GM12878 (cell line): ENCODE measurements around the gene TAS2R46. TPM values are rescaled to one million over a fixed set of nuclear protein-coding genes. Genes with fewer than 3 reads are reported as not detected.

ENCODE experiments used
- ATAC-seq: fragments of 200-7000 bp; cut with Tn5 transposase; 3 replicates; pipeline ENCODE4 v1.9.1; 2020; ENCODE audit warnings: mild to moderate bottlenecking, moderate library complexity
- BruUV-seq: library from RNA; stranded (reverse); fragments of 400-500 nt; replicated peaks from 2 replicates; lab custom pipeline; 2021; lab: Mats Ljungman, UMichigan
- CTCF ChIA-PET: fragments of 300-600 bp; sonication (Branson Sonifier 250); formaldehyde crosslinking; extraction: SDS; loops from one replicate; lab custom pipeline; 2021; ENCODE audit warnings: inconsistent platforms; lab: Yijun Ruan, JAX
- POLR2A ChIA-PET: fragments of 350-600 bp; formaldehyde crosslinking; extraction: SDS; loops from one replicate; lab custom pipeline; 2021; ENCODE audit warnings: inconsistent platforms; lab: Charles Lee
- RAD21 ChIA-PET: fragments of 300-600 bp; sonication (Branson Sonifier 250); formaldehyde crosslinking; loops from one replicate; lab custom pipeline; 2023; ENCODE audit warnings: antibody characterized with exemption; ENCODE audit not compliant: unreplicated experiment; lab: Charles Lee
- SMC1A ChIA-PET: fragments of 300-600 bp; sonication (Branson Sonifier 250); formaldehyde crosslinking; loops from one replicate; lab custom pipeline; 2023; ENCODE audit not compliant: unreplicated experiment, uncharacterized antibody; lab: Charles Lee
- DNase-seq: peaks from one replicate; pipeline ENCODE4 v3.0.0-alpha.2; 2011; ENCODE audit warnings: low read depth, low spot score
- FAIRE-seq: peaks from 3 replicates; lab custom pipeline; 2011; peaks lifted over from hg19 to GRCh38; lab: Jason Lieb, UNC
- H2AFZ ChIP-seq: 2 replicates; pipeline ENCODE4 v1.6.0; 2011; ENCODE audit warnings: low read depth, low read length, control low read depth; ENCODE audit not compliant: control insufficient read depth
- H3K27ac ChIP-seq: 2 replicates; pipeline ENCODE4 v1.5.1; 2011; ENCODE audit warnings: control low read depth; ENCODE audit not compliant: control insufficient read depth, insufficient read depth
- H3K27me3 ChIP-seq, 2 experiments: replicated peaks in 1 of 2; 2 replicates each; pipeline versions ENCODE4 v1.6.0 to v1.6.1; 2011; ENCODE audit warnings: low read length in 1 of 2; ENCODE audit not compliant: control insufficient read depth in 2 of 2, insufficient read depth in 2 of 2
- H3K36me3 ChIP-seq, 2 experiments: 2 replicates each; pipeline ENCODE4 v1.5.1; 2011; ENCODE audit warnings: low read length in 1 of 2; ENCODE audit not compliant: control insufficient read depth in 2 of 2, insufficient read depth in 2 of 2
- H3K4me1 ChIP-seq: 2 replicates; pipeline ENCODE4 v1.6.1; 2011; ENCODE audit warnings: mild to moderate bottlenecking, low read length, moderate library complexity, mixed read lengths; ENCODE audit not compliant: control insufficient read depth, insufficient read depth
- H3K4me2 ChIP-seq: 2 replicates; pipeline ENCODE4 v1.6.0; 2011; ENCODE audit warnings: control low read depth; ENCODE audit not compliant: control insufficient read depth, insufficient read depth
- H3K4me3 ChIP-seq: fragments of 200-600 bp; sonication (generic); 2 replicates; pipeline ENCODE4 v1.5.1; 2016
- H3K79me2 ChIP-seq: 2 replicates; pipeline ENCODE4 v1.6.0; 2011; ENCODE audit warnings: low read length; ENCODE audit not compliant: control insufficient read depth, insufficient read depth
- H3K9ac ChIP-seq: 2 replicates; pipeline ENCODE4 v1.8.0; 2011; ENCODE audit warnings: low read length, control low read depth, mixed read lengths; ENCODE audit not compliant: control insufficient read depth, insufficient read depth
- H3K9me3 ChIP-seq: replicated peaks from 3 replicates; pipeline ENCODE4 v1.5.1; 2011; ENCODE audit warnings: mild to moderate bottlenecking, low read length; ENCODE audit not compliant: control insufficient read depth, insufficient read depth
- H4K20me1 ChIP-seq: 2 replicates; pipeline ENCODE4 v1.6.0; 2011; ENCODE audit not compliant: control insufficient read depth, insufficient read depth
- ATF7 ChIP-seq: fragments of 450-650 bp; IDR thresholded peaks from 2 replicates; pipeline ENCODE4 v1.6.1; 2016; ENCODE audit warnings: low read depth, mild to moderate bottlenecking
- BRCA1 ChIP-seq: IDR thresholded peaks from 2 replicates; pipeline ENCODE4 v1.6.1; 2011; ENCODE audit warnings: low read depth, low read length, improper control_type of control experiment
- CREM ChIP-seq: IDR thresholded peaks from 2 replicates; pipeline ENCODE4 v1.6.1; 2014; ENCODE audit warnings: antibody characterized with exemption, low read depth
- CUX1 ChIP-seq: IDR thresholded peaks from 2 replicates; pipeline ENCODE4 v1.6.1; 2012; ENCODE audit warnings: improper control_type of control experiment, low read depth, low read length; ENCODE audit not compliant: insufficient replicate concordance
- FOXM1 ChIP-seq: IDR thresholded peaks from 2 replicates; pipeline ENCODE4 v1.6.1; 2012; ENCODE audit warnings: low read depth, mild to moderate bottlenecking, inconsistent platforms, low read length, moderate library complexity
- HCFC1 ChIP-seq: fragments of 150-350 bp; IDR thresholded peaks from 2 replicates; pipeline ENCODE4 v1.6.1; 2014; ENCODE audit warnings: low read length
- HDAC6 ChIP-seq: fragments of 200-600 bp; sonication (generic); IDR thresholded peaks from one replicate; pipeline ENCODE4 v1.8.0; 2017; ENCODE audit warnings: antibody characterized with exemption; ENCODE audit not compliant: unreplicated experiment
- JUND ChIP-seq: IDR thresholded peaks from 2 replicates; pipeline ENCODE4 v1.6.1; 2012; ENCODE audit warnings: low read depth, mild to moderate bottlenecking, low read length, improper control_type of control experiment, moderate library complexity
- LARP7 ChIP-seq: fragments of 450-650 bp; IDR thresholded peaks from 2 replicates; pipeline ENCODE4 v1.6.1; 2017; ENCODE audit warnings: mild to moderate bottlenecking
- MAX ChIP-seq: IDR thresholded peaks from 2 replicates; pipeline ENCODE4 v1.6.1; 2012; ENCODE audit warnings: low read depth, low read length, improper control_type of control experiment
- MEF2B ChIP-seq: fragments of 450-650 bp; IDR thresholded peaks from 2 replicates; pipeline ENCODE4 v1.6.1; 2018; ENCODE audit warnings: mild to moderate bottlenecking, moderate library complexity; ENCODE audit not compliant: partially characterized antibody, poor library complexity, severe bottlenecking
- NFXL1 ChIP-seq: fragments of 450-650 bp; IDR thresholded peaks from 2 replicates; pipeline ENCODE4 v1.6.1; 2017; ENCODE audit warnings: antibody characterized with exemption, mild to moderate bottlenecking, borderline replicate concordance
- NFYB ChIP-seq: IDR thresholded peaks from 2 replicates; pipeline ENCODE4 v1.6.1; 2011; ENCODE audit warnings: low read depth, mild to moderate bottlenecking, low read length, improper control_type of control experiment, moderate library complexity; ENCODE audit not compliant: insufficient read depth
- PAX8 ChIP-seq: fragments of 450-650 bp; IDR thresholded peaks from 2 replicates; pipeline ENCODE4 v1.6.1; 2017; ENCODE audit warnings: mild to moderate bottlenecking, moderate library complexity
- RB1 ChIP-seq: fragments of 450-650 bp; formaldehyde crosslinking; IDR thresholded peaks from 2 replicates; pipeline ENCODE4 v1.6.1; 2017; ENCODE audit warnings: mild to moderate bottlenecking, borderline replicate concordance
- SUPT20H ChIP-seq: IDR thresholded peaks from 2 replicates; pipeline ENCODE4 v1.6.1; 2011; ENCODE audit warnings: low read depth, mild to moderate bottlenecking, low read length, moderate library complexity, borderline replicate concordance; ENCODE audit not compliant: control insufficient read depth
- ZBTB33 ChIP-seq: fragments of 450-650 bp; IDR thresholded peaks from 2 replicates; pipeline ENCODE4 v1.6.1; 2017; ENCODE audit warnings: mild to moderate bottlenecking
- WGBS: methylation state at CpG from one replicate; pipeline ENCODE4 v1.1.6; 2016; ENCODE audit warnings: low lambda C conversion rate; ENCODE audit not compliant: insufficient replicate concordance, insufficient coverage; ENCODE audit errors: missing lambda C conversion rate; 5-methylcytosine and 5-hydroxymethylcytosine counted together
- in situ Hi-C: fragments of 300-500 bp; cut with MboI; formaldehyde crosslinking; loops from 9 replicates; pipeline ENCODE4 v1.14.3; 2018; ENCODE audit warnings: mixed read lengths
- intact Hi-C: fragments of 100-400 bp; cut with micrococcal nuclease; formaldehyde crosslinking; loops from one replicate; pipeline ENCODE4 v1.14.2; 2022; ENCODE audit not compliant: unreplicated experiment
- polyA plus RNA-seq, 11 experiments: library from polyadenylated mRNA; depleted of rRNA in 4 of 11; unstranded in 6 of 11; stranded (reverse) in 5 of 11; fragments of >200 nt; fragmentation: Nextera tagmentation in 4 of 11; fragmentation: Illumina TruSeq in 1 of 11; extraction: Ambion mirVana in 4 of 11; extraction: Trizol in 1 of 11; gene quantifications; 1 replicate in 1 of 11; 2 replicates in 10 of 11; pipeline versions ENCODE4 v1.2.1 to v1.2.3, GENCODE V29; 2011 to 2016; ENCODE audit warnings: inconsistent platforms in 2 of 11, missing spikeins in 2 of 11, low read depth in 1 of 11
- total RNA-seq, 4 experiments: library from RNA; depleted of rRNA in 3 of 4; stranded (reverse); fragments of >200 nt in 3 of 4; fragmentation: Illumina TruSeq in 1 of 4; extraction: Trizol in 1 of 4; gene quantifications; 2 replicates each; pipeline versions ENCODE4 v1.2.1 to v1.2.3, GENCODE V29; 2013 to 2021

Gene TAS2R46
- total and polyA plus RNA-seq, 10 of the 15 experiments (the other 5 are each of a cell fraction or from before 2014, with no cell fraction given) = 0.07 to 3.8 (median 0.55) TPM; not detected in 2

- DNase-seq (no peak), ATAC-seq (no peak), FAIRE-seq (no peak)
- intact Hi-C loops (loop anchor here (1.0 kb wide), 1 partner anchor 54 kb away; no protein-coding TSS in a partner anchor), in situ Hi-C loops (loop anchor here (5.0 kb wide), 1 partner anchor 56 kb away; no protein-coding TSS in a partner anchor)
- Histone ChIP-seq H3K79me2 (no peaks in the 10 kb centered on the region), H3K27ac (no peak overlapping the region), H2AFZ (no peak overlapping the region), H3K27me3 (no peaks in the 10 kb centered on the region), H3K9ac (no peak overlapping the region), H3K4me1 (no peaks in the 10 kb centered on the region), H3K4me3 (no peak overlapping the region), H3K4me2 (no peak overlapping the region), H3K36me3 (no peaks in the 10 kb centered on the region), H3K9me3 (no peaks in the 10 kb centered on the region), H4K20me1 (no peaks in the 10 kb centered on the region)
- SMC1A ChIA-PET = no interaction called here
- RAD21 ChIA-PET = no interaction called here
- POLR2A ChIA-PET = no interaction called here
- 98% methylated on average over 4 of the region's 4 CpGs for WGBS
- no TSS peak for BruUV-seq
- CTCF ChIA-PET = no interaction called here
- no peak for TF ChIP-seq LARP7
- no peak for TF ChIP-seq SUPT20H
- no peak for TF ChIP-seq NFYB
- no peak for TF ChIP-seq NFXL1
- TF ChIP-seq HCFC1 = no peak
- no peak for TF ChIP-seq ATF7
- no peak for TF ChIP-seq ZBTB33
- no peak for TF ChIP-seq MAX
- no peak for TF ChIP-seq CREM
- no peak for TF ChIP-seq CUX1
- TF ChIP-seq HDAC6 = no peak
- no peak for TF ChIP-seq RB1
- no peak for TF ChIP-seq BRCA1
- TF ChIP-seq PAX8 = no peak
- TF ChIP-seq MEF2B = no peak
- no peak for TF ChIP-seq JUND
- no peak for TF ChIP-seq FOXM1
Measured at GRCh38 chr12:11015775-11016430, 46.2 kb downstream of the TAS2R46 start.
